Right forelimb (tissue), 1 donor: ENCODE data around the gene PAX9.

Source experiments
- DNase-seq: peaks from one replicate; pipeline ENCODE4 v3.0.0-alpha.2; 2018

PAX9 gene

DNA sequence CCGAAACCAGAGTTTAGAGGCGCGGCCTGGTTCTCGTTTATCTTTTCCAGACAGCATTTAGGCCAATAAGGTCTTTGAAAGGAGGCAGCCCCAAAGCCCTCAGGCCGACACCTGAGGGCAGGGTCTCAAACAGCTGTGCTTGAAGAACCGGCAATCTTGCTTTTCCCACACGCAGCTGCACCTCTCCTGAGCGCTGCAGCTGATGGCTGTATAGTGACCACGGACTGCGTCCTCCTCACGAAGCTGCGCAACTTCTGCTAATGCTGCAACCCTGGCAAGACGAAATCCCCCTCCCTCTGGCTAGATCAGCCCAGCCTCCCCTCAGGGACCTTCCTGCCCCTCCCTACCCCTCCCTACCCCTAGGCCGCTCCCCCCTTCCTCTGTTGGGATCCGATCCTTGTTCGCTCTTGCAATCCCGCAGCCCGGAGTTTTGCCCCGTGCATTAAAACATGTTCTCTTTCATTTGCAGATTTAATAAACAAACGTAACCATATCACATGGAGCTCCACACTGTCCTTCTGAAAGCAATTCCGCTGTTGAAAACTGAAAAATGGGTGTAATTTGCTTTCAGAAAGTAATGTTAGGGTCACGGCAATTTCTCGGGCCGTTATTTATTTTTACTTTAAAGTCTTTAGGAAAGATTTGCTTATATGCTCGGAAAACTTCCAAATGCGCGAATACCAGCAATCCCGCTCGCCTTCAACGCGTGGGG is 4.8 kb upstream of the PAX9 start:
- DNase-seq: no peak

DNA sequence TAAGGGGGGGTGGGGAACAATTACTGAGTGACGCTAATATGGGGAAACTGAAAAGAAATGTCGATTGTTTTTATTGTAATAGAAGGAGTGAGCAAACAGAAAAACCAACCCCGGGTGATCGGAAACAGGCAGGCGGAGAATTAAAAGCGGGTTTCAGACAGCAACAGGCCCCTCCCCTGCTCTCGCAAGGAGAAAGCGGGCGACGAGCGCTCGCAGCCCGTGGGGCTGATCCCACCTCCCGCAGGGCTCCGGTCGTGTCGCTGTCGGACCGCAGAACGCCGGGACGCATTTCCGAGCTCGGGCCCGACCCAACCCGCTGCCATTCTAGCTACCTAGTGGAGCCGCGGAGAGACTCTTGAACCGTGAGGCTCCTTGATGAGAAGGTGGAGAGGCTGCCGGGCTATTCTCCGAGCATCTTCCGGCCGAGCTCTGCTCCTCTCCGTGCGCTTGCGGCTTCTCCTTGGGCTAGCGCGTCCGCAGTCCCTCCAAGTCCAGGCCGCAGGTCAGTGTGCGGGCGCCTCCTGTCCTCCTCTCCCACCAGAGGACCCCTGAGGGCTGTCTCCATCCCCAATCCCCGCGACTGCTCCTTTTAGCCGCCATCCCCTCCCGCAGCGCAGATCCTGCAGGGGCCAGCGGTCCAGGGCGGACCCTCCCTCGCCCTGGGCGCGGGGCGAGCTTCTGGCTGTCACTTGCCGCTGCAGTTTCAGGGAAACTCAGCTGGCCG is 4.1 kb upstream of the PAX9 start:
- no peak for DNase-seq

DNA sequence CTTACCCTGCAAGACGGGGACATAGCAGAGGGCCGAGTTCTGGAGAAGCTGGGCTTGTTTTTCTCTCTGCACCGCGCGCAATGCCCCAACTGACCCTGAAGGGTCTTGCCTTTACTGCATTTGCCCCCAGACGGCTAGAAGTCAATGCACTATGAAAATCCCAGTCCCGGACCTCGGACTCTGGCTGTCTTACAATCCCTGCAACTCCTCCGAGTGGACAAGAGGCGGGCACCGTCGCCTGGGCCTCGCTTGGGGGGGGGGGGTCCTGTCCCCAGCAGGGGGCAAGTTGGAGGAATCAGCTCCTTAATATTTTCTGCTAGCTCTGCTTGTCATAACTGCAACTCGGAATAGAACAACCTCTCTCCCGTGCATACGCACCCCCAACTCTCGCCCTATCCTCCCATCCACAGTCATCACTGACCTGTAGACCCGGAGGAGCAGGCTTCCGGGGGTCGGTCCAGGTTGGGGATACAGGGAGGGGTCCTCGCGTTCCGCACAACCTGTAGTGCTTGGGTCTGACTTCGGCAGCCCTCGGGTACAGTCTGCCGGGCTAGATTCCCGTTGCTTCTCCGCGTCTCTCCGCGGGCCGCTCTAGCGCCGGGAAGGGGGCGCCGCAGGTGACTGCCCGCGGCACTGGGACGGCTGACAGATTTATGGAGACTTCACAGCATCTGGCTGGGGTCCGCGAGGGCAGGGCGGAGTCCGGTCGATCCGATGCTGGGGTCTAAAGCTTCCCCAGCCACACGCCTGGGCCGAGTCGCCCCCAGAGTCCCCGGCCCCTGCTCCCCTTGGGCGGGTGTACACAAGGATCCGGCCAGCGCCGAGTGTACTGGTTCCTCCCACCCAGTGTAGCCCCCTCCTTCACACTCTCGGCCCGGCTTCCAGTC is 3.3 kb upstream of the PAX9 start:
- DNase-seq: no peak

DNA sequence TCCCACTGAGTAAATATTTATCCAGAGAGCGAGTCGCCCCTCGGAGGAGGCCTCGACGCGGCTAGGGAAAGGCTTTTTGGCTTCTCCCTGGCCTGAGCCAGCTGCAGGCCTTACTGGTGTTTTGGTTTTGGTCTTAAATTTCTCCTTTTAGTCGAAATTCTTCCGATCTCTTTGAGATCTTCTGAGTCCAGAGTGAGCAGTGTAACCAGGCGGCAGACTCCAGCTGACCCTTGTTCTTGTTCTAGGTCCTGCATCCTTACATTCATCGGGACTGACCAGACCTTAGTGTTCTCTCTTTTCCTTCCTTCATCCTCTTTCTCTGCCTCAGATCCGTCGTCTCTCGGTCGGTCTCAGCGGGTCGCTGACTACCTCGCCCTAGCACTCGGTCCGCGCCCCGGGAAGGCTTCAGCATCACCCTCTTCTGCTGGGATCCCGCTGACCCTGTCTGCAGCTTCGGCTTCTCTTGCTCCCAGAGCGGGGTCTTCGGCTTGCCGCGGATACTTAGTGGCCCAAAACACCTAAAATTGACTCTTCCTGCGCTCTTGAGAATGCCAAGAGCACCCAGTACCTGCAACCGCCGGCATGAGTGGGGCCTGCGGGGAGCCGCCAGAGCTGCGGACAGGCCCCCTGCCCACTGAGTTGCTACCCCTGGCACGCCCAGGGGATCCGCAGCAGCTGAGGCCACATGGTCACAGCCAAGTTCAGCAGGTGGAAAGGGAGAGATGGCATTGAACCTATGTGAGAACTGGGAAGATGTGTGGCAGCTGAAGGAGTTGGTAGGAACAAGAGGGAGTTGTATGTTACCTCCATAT is 2.4 kb upstream of the PAX9 start:
- DNase-seq: no peak

DNA sequence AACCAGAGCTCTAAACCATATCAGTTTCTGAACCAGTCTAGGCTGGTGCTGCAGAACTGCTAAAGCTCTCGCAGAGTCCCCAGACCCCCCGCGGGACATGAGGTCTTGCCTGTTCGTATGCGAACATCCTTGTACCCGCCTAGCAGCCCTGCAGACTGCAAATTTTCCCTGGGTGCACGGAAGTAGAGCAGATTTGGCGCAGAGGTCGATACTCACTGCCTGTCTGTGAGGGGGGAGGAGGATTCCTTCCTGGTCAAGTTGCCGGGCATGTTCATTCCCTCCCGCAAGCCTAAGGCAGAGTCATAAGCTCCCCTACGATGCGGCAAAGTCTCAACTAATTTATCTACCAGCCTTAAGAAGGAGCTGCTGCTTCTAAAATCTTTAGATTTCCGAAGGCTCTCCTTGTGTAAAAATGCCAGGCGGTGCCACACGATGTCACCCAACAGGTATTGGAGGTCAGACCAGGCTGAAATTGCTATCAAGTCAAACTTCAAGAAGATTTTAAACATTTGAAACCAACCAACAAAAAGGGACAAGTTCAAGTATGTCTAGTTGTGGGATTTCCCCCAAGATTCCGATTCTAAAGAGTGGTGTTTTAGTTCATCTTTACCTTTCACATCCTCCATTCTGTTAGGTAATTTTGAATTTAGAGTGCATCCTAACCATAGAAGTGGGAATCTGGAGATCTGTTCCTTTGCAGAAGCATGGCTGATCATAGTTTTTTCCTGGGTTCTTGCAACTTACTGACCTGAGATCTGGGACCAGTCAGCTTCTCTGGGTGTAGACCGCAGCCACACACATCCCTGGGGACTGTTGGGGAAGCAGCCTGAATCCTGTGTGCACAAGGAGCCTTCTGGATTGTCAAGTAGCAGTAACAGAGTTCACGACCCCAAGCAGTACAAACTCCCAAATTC is 1.6 kb upstream of the PAX9 start:
- DNase-seq: no peak

DNA sequence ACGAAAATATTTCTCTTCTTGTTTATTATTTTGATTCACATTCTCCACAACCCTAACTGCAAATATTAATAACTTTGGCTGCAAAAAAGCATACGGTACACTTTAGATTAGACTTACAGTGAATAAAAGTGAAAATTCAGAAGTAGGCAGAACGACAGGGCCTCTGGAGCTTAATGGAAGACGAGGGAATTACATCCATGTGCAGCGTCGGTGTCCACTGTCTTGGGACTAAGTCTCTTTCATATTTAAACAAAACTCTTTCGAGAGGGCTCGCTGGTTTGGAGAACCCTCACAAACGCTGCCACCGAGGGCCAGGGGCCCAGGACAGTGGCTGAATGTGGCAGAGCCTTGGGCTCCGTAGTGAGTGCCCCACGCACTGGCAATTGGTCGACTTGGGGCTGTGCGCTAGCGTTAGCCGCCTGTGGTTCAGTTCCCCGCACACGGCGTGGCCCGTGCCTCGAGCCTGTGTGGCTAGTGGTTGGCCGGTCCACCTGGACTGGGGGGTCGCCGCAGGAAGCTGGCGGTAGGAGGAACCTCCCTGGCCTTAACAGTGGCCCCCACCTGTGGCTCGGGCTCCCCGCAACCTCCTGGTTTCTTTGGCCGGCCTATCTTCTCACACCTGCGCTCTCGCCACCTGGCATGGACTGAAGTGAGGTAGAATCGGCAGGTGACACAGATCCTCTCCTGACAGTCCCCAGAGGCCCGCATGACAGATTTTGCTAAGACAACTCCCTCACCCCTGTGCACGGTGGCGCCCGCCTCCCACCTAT is 739 bp upstream of the PAX9 start:
- DNase-seq: no peak

- DNase-seq: no peak
Measured at GRCh38 chr14:36662258-36662542, 540 bp downstream of the PAX9 start.

DNA sequence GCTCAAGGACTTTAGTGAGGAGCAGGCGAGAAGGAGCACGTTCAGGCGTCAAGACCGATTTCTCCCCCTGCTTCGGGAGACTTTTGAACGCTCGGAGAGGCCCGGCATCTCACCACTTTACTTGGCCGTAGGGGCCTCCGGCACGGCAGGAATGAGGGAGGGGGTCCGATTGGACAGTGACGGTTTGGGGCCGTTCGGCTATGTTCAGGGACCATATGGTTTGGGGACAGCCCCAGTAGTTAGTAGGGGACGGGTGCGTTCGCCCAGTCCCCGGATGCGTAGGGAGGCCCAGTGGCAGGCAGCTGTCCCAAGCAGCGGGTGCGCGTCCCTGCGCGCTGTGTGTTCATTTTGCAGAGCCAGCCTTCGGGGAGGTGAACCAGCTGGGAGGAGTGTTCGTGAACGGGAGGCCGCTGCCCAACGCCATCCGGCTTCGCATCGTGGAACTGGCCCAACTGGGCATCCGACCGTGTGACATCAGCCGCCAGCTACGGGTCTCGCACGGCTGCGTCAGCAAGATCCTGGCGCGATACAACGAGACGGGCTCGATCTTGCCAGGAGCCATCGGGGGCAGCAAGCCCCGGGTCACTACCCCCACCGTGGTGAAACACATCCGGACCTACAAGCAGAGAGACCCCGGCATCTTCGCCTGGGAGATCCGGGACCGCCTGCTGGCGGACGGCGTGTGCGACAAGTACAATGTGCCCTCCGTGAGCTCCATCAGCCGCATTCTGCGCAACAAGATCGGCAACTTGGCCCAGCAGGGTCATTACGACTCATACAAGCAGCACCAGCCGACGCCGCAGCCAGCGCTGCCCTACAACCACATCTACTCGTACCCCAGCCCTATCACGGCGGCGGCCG is 1.1 kb downstream of the PAX9 start:
- DNase-seq: peak; percentile 56

DNA sequence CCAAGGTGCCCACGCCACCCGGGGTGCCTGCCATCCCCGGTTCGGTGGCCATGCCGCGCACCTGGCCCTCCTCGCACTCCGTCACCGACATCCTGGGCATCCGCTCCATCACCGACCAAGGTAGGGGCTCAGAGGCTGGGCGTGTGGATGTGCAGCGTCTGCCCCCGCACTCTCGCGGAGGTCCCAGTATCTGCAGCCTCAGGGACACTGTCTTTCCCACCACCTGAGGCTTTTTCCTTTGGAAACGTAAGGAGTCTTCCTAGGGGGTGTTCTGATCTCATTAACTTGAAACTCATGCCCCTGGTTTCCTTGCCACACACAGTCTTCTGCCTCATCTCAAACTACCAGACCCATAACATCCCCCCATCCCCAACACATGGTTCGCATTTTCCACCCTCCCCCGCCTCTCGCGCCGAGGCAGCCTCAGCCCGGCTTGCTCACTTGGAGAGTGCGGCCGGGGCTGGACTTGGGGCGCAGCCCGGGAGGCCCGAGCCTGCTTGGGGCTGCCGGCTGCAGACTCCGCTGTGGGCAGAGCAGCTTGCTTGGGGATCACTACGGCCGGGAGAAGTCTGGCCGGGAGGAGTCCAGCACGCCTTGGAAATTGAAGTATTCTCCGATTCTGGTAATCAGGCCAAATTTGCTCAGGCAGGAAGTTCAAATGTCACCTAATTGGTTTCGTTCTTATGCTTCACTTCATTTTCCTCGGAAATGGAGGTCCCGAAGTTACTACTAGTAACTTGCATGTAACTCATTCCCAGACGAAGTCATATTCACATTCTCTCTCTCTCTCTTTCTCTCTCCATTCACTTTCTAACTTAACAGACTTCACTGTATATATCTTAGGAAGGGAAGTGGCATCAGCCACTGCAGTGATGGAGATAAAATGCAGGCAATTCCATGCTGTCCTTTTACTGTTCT is 2.0 kb downstream of the PAX9 start:
- peak; percentile 78 for DNase-seq

- no peak for DNase-seq
Measured at GRCh38 chr14:36664322-36665193, 2.9 kb downstream of the PAX9 start.

DNA sequence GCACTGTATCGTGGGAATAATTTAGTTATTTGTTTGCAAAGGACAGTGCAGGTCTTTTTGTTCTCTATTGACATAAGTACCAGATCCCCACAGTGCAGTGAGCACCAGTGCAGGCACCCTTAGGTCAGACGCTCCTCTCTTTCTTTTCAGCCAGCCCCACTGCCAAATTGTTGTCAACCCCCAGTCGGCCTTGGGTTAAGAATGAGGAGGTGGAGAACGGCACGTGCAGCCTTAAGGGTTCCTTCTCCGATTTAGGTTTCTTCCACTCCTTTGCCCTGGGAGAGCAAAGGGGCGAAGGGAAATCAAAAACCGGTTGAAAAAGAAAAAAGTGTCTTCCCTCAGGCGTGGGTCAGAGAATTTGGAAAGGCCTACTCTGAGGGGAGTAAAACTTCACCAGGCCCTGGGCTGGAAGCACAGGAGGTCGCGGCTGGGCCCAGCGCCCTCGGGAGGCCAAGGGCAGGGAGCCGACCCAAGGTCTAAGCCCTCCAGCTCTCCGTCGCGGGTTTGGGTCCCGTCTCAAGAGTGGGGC is 4.3 kb downstream of the PAX9 start:
- DNase-seq: no peak

DNA sequence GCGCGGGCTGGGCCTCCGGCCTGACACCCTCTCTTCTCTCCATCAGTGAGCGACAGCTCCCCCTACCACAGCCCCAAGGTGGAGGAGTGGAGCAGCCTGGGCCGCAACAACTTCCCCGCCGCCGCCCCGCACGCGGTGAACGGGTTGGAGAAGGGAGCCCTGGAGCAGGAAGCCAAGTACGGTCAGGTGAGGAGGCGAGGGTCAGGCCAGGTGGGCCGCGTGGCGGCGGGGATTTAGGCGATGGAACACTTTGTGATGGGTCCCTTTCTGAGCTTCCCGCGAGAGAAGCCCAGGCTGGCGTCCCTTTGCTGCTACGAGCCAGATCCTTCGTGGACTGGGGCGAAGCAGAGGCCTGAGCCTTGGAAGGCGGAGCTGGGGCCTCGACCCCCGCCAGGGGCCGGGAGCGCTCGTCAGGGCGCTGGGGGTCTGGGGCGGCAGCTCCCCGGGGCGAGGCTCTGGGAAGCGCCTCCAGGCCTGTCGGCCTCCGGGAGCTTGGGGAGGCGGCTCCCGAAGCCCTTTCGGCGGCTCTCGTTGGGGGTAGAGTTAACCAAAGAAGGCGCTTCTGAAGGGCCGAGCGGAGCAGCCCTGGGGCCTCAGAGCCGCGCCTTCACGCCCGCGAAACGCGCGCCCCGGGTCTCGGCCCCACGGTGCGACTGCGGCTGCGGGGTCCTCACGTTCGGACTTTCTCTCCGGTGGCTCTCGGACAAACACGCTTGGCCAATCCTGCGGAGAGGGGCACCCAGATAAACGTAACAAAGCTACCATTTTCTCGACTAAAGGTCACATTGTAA is 5.0 kb downstream of the PAX9 start:
- DNase-seq: no peak

DNA sequence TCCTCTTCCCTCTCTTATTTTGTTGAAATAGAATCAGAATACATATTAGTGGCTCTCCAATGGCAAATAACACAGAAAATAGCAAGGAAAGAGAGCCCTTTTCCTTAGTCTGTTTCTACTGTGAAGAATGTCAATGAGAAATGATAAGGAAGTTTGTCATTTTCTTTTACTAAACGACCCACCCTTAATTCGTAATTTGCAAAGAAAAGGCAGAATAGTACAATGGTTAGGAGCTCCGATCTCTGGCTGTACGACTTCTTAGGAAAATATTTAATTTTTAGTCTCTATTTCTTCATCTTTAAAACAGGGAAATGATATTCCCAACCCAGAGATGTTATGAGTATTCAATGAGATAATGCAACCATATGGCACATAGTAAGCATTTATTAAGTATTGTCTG is 6.0 kb downstream of the PAX9 start:
- no peak for DNase-seq

GRCh38 chr14:36671149-36671548 is 9.5 kb downstream of the PAX9 start:
- no peak for DNase-seq

GRCh38 chr14:36672095-36672494 is 10.4 kb downstream of the PAX9 start:
- DNase-seq: no peak

GRCh38 chr14:36674659-36675058 is 13.0 kb downstream of the PAX9 start:
- no peak for DNase-seq

DNA sequence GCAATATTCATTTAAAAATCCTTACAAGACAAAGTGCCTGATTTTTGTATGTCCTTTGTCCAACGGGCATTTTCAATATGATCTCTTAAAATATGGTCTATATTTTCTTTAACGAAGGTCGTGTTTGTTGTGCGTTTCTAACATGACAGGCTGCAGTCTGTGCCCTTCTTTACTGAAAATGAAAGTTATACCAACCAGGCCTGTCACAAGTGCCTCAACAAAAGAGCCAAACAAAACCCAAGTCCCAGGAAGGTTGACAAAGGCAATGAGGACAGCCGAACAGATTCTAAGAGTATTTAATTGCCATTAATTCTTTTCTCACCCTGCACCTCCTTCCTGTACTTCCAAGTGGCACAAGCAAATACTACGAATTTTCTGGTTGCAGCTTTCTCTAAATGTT is 13.9 kb downstream of the PAX9 start:
- DNase-seq: no peak
